Muscle of leg (tissue), 11 donors: Measurements from ENCODE around the gene PTPN3. TPM values are rescaled to one million over a fixed set of nuclear protein-coding genes. Genes with fewer than 3 reads are reported as not detected.

Source experiments
- DNase-seq: peaks from one replicate; pipeline ENCODE4 v3.0.0; 2013
- H3K27ac ChIP-seq: one replicate; pipeline ENCODE4 v1.5.1; 2013; ENCODE audit warnings: mild to moderate bottlenecking, low read length, control low read depth
- H3K27me3 ChIP-seq: one replicate; pipeline ENCODE4 v1.6.1; 2013; ENCODE audit warnings: low read length; ENCODE audit not compliant: control insufficient read depth, insufficient read depth
- H3K36me3 ChIP-seq: one replicate; pipeline ENCODE4 v1.6.1; 2013; ENCODE audit warnings: low read length; ENCODE audit not compliant: control insufficient read depth, insufficient read depth
- H3K4me1 ChIP-seq: one replicate; pipeline ENCODE4 v1.6.1; 2013; ENCODE audit warnings: low read length; ENCODE audit not compliant: control insufficient read depth, insufficient read depth
- H3K4me3 ChIP-seq: one replicate; pipeline ENCODE4 v1.5.1; 2013; ENCODE audit warnings: low read length, control low read depth
- H3K9me3 ChIP-seq: replicated peaks from 2 replicates; pipeline ENCODE4 v1.6.1; 2013; ENCODE audit warnings: low read depth, low read length; ENCODE audit not compliant: control insufficient read depth
- WGBS: methylation state at CpG from one replicate; pipeline ENCODE4 v1.1.5; 2013; ENCODE audit warnings: missing lambda C conversion rate; ENCODE audit not compliant: insufficient coverage; 5-methylcytosine and 5-hydroxymethylcytosine counted together
- polyA plus RNA-seq, 8 donors: library from polyadenylated mRNA; unstranded; fragments of 120-200 nt; gene quantifications; one replicate each; pipeline versions ENCODE4 v1.2.1 to v1.2.3, GENCODE V29; 2013; ENCODE audit warnings: inconsistent platforms in 1 of 8, low replicate concordance in 1 of 8; ENCODE audit not compliant: insufficient read length in 8 of 8, insufficient read depth in 1 of 8
- total RNA-seq: library from RNA; stranded (reverse); fragments of 120-200 nt; gene quantifications from one replicate; pipeline ENCODE4 v1.2.4, GENCODE V29; 2013

Gene PTPN3
- total and polyA plus RNA-seq, 9 donors: 2.0 to 5.6 (median 3.3) TPM

DNA sequence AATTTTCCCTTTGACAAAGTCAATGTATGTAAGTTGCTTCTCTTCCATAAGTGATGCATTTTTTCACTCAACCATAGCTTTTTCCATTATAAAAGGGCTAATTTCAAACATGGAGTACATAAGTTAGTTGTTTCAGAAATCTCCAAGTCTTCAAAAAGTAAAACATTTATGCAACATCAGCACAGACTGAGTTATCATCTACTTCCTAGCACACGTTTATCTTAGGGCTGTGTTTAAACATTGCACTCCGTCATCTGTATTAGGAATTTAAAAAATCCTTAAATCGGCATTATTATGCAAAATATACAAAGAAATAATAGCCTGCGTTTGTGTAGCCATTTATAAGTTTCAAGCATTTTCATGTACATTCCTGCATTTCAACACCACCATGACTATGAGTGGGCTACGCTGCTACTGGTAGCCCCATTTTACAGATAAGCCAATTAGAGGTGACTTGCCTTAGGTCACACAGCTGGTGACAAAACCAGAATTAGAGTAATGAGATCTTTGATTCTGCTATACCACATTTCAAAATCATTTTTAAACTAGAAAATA lies 43.4 kb downstream of the PTPN3 start:
- DNase-seq: no peak
- no peaks in the 10 kb centered on the region for H3K9me3 ChIP-seq
- no peak overlapping the region for H3K27ac ChIP-seq
- 100% methylated on average over 1 of the region's 5 CpGs for WGBS
- H3K4me1 ChIP-seq: no peaks in the 10 kb centered on the region
- H3K36me3 ChIP-seq: no peaks in the 10 kb centered on the region
- H3K27me3 ChIP-seq: peaks cover 7% of the 10 kb centered on the region
- H3K4me3 ChIP-seq: no peak overlapping the region

- Histone ChIP-seq H3K27ac (no peak overlapping the region), H3K9me3 (no peaks in the 10 kb centered on the region), H3K27me3 (peaks cover 5% of the 10 kb centered on the region), H3K36me3 (no peaks in the 10 kb centered on the region), H3K4me3 (no peak overlapping the region), H3K4me1 (no peaks in the 10 kb centered on the region)
- DNase-seq: no peak
Measured at GRCh38 chr9:109454041-109454440, 44.1 kb downstream of the PTPN3 start.

DNA sequence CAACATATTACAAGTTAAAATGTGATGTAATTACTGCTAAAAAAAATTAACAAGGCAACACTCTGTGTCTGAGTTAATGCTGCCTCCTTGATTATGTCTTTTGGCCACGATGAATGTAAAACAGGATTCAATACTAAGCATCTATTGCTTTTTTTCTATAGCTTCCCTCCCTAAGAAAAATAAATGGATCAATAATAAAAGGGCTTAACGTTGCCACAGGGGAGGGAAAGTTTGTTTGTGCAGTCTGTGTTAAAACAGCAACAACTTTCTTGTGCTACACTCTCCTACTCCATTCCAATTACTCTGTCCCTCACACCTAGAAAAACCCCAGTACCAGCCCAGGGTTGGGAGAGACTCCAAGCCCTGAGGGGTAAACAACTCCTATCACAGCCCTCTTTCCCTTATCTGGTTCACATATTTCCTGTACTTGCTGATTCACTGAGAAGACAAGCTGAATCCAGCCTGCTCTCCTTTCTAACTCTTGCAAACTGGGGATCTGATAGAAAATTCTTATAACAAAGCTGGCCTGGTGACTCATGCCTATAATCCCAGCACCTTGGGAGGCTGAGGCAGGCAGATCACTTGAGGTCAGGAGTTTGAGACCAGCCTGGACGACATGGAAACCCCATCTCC lies 44.8 kb downstream of the PTPN3 start:
- no peaks in the 10 kb centered on the region for H3K36me3 ChIP-seq
- no peak for DNase-seq
- no peaks in the 10 kb centered on the region for H3K4me1 ChIP-seq
- H3K27me3 ChIP-seq: peaks cover 5% of the 10 kb centered on the region
- no peaks in the 10 kb centered on the region for H3K9me3 ChIP-seq
- WGBS: no CpG with 5 or more reads among the region's 3 CpGs
- H3K27ac ChIP-seq: no peak overlapping the region
- H3K4me3 ChIP-seq: no peak overlapping the region

- Histone ChIP-seq H3K4me1 (no peaks in the 10 kb centered on the region), H3K27ac (no peak overlapping the region), H3K36me3 (no peaks in the 10 kb centered on the region), H3K4me3 (no peak overlapping the region), H3K9me3 (no peaks in the 10 kb centered on the region), H3K27me3 (peaks cover 5% of the 10 kb centered on the region)
- WGBS: 83% methylated on average over 1 of the region's 3 CpGs
- DNase-seq: no peak
Measured at GRCh38 chr9:109452761-109453160, 45.3 kb downstream of the PTPN3 start.

DNA sequence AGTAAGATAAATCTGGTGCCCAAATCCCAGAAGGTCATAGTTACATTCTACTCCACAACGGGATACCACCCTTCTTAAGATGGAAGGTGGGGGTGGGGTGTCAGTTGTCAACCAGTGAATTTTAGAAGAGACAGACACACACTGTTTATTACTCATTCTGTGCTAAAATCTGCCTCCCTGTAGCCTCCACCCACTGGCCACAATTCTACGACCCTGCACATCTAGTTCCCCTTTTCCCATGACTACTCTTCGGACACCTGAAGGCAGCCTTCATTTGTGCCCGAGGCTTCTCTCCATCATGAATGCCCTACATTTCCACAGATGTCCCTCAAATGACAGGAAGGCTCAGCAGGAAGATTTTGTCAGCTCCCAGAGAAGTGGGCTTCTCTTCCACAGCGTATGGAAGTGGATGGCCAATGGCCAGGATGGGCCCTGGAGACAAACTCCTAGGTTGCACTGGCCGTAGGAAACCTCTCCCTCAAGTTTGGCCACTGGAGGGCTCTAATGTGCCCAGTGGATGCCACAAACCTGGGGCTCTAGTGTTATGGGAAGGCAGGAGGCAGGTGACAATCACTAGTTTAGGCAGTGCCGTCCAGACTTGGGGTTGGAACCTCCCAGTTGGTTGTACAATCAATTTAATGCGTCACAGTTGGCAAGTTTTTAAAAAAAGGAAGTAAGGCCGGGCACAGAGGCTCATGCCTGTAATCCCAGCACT lies 46.6 kb downstream of the PTPN3 start:
- Histone ChIP-seq H3K4me3 (no peak overlapping the region), H3K9me3 (no peaks in the 10 kb centered on the region), H3K27ac (no peak overlapping the region), H3K36me3 (no peaks in the 10 kb centered on the region), H3K27me3 (peaks cover 2% of the 10 kb centered on the region), H3K4me1 (no peaks in the 10 kb centered on the region)
- DNase-seq: no peak
- 65% methylated on average over 8 of the region's 9 CpGs for WGBS

DNA sequence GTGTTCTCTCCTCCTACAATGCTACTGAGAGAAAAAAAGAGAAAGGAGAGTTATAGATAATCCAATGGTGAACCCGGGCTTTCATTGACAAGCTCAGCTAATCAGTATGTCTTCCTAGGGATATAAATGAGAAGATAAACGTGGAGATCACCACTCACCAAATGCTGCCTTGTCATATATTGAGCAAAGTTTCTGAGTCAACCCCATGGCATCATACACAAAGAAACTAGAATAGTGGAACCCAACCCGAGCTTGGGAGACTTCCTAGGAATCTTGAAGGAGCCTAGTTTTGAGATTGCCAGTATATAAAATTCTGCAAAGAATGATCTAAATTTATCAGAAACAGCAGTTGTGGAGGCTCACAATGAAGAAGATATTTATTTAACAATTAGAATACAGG lies 47.8 kb downstream of the PTPN3 start:
- H3K27me3 ChIP-seq: peaks cover 2% of the 10 kb centered on the region
- no peaks in the 10 kb centered on the region for H3K9me3 ChIP-seq
- no peaks in the 10 kb centered on the region for H3K4me1 ChIP-seq
- H3K36me3 ChIP-seq: no peaks in the 10 kb centered on the region
- H3K4me3 ChIP-seq: no peak overlapping the region
- WGBS: no CpG with 5 or more reads among the region's 3 CpGs
- no peak overlapping the region for H3K27ac ChIP-seq
- no peak for DNase-seq

GRCh38 chr9:109449036-109449798 lies 48.9 kb downstream of the PTPN3 start:
- peak; percentile 11 for DNase-seq
- H3K27me3 ChIP-seq: peaks cover 2% of the 10 kb centered on the region
- 90% methylated on average over 8 of the region's 12 CpGs for WGBS
- no peaks in the 10 kb centered on the region for H3K9me3 ChIP-seq
- no peaks in the 10 kb centered on the region for H3K36me3 ChIP-seq
- no peaks in the 10 kb centered on the region for H3K4me1 ChIP-seq
- no peak overlapping the region for H3K27ac ChIP-seq
- H3K4me3 ChIP-seq: no peak overlapping the region

DNA sequence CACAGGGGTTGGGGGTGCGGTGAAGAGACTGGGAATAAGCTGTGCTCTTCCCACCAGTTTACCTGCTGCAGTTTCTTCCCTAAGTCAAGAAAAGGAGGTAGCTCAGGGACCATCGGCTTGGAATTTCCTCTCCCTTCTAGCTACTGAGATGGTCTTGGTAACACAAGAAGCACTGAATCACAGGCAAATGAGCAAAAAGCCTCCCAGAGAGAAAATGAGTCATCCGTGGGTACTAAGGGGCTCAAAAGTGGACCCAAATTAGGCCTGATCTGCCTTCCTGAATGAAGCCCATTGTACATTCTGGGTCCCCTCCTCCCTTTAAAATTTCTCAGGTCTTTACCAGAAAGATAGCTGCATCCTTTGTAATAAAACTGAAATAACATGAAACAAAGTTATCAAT lies 49.9 kb downstream of the PTPN3 start:
- Histone ChIP-seq H3K27ac (no peak overlapping the region), H3K4me1 (no peaks in the 10 kb centered on the region), H3K36me3 (no peaks in the 10 kb centered on the region), H3K9me3 (no peaks in the 10 kb centered on the region), H3K27me3 (peaks cover 2% of the 10 kb centered on the region), H3K4me3 (no peak overlapping the region)
- no peak for DNase-seq
- 91% methylated on average over 2 of the region's 3 CpGs for WGBS

GRCh38 chr9:109447329-109448076 lies 50.6 kb downstream of the PTPN3 start:
- DNase-seq: no peak
- no peak overlapping the region for H3K27ac ChIP-seq
- H3K27me3 ChIP-seq: peaks cover 2% of the 10 kb centered on the region
- no peaks in the 10 kb centered on the region for H3K9me3 ChIP-seq
- WGBS: 83% methylated on average over 5 of the region's 6 CpGs
- H3K4me3 ChIP-seq: no peak overlapping the region
- H3K36me3 ChIP-seq: no peaks in the 10 kb centered on the region
- no peaks in the 10 kb centered on the region for H3K4me1 ChIP-seq
